ENCODE measurements around the gene CYP24A1.
A peak's percentile ranks its signal among the peaks of the same experiment; 100 is the strongest.

Gene CYP24A1

GRCh38 chr20:54118220-54119001 is 55.4 kb downstream of the CYP24A1 start:
- no peak overlapping the region for H3K4me3 ChIP-seq (ENCODE audit: low read length)
- DNase-seq (ENCODE audit: low read depth): no peak
- TF ChIP-seq CTCF (conservative IDR thresholded peaks at IDR 0.05; ENCODE audit: low read length): no peak

GRCh38 chr20:54116550-54117235 is 57.1 kb downstream of the CYP24A1 start:
- DNase-seq (ENCODE audit: low read depth): no peak
- H3K4me3 ChIP-seq (ENCODE audit: low read length): no peak overlapping the region
- TF ChIP-seq CTCF (conservative IDR thresholded peaks at IDR 0.05; ENCODE audit: low read length): no peak

GRCh38 chr20:54115172-54115854 is 58.5 kb downstream of the CYP24A1 start:
- H3K4me3 ChIP-seq (ENCODE audit: low read length): no peak overlapping the region
- no peak for DNase-seq (ENCODE audit: low read depth)
- no peak for TF ChIP-seq CTCF (conservative IDR thresholded peaks at IDR 0.05; ENCODE audit: low read length)

GRCh38 chr20:54114109-54114508 is 59.7 kb downstream of the CYP24A1 start:
- DNase-seq (ENCODE audit: low read depth): no peak
- no peak for TF ChIP-seq CTCF (conservative IDR thresholded peaks at IDR 0.05; ENCODE audit: low read length)
- H3K4me3 ChIP-seq (ENCODE audit: low read length): no peak overlapping the region

GRCh38 chr20:54113566-54113965 is 60.2 kb downstream of the CYP24A1 start:
- no peak overlapping the region for H3K4me3 ChIP-seq (ENCODE audit: low read length)
- DNase-seq (ENCODE audit: low read depth): no peak
- no peak for TF ChIP-seq CTCF (conservative IDR thresholded peaks at IDR 0.05; ENCODE audit: low read length)

- no peak for TF ChIP-seq CTCF (conservative IDR thresholded peaks at IDR 0.05; ENCODE audit: low read length)
- DNase-seq (ENCODE audit: low read depth): peak; percentile 48
- H3K4me3 ChIP-seq (ENCODE audit: low read length): no peak overlapping the region
These were observed 61.4 kb downstream of the CYP24A1 start for GRCh38 chr20:54112221-54112884.
